Measurements from ENCODE around the gene STRAP. TPM values are rescaled to one million over a fixed set of nuclear protein-coding genes. Genes with fewer than 3 reads are reported as not detected.

Gene STRAP
- total and polyA plus RNA-seq, 2 of the 13 experiments (the other 11 are each of a cell fraction or from before 2014, with no cell fraction given) = 66.9 to 118 TPM

DNA sequence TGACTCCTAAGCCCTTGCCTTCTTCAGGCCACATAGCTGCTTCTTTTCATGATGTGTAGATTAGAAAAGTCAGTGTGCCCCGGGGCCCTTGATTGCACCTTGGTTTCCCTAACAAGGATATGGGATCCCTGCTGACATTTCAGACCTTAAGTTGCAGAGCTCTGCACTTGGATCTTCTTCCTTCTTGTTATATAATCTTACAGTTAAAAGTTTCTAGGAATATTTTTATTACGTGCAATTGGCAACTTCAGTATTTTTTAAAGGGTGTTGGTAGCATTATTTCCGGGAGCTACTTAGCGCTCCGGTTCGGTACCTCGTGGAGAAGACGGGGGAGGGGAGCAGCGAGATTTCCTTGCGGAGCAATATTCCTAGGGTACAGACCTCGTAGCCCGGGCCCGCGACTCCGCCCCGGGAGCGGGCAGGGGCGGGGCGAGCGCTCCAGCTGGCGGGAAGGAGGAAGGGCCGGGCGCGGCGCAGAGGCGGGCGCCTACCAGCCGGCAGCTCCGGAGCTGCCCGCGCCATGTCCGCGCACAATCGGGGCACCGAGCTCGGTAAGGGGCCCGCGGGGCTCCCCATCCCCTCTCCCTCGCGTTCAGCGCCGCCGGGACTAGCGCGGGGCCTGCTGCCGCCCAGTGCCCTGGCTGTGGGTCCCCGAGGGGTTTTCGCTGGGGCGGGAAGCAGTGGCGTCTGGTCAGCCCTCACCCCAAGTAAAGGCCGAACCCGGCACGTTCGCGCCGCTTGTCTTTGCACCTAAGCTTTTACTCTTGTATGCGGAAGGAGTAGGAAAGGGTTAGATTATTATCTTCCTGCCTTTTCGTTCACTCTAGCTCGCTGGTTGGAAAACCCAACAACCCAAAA lies 28.9 kb downstream of the STRAP start, which contains the start of gene DERA (continued):
- TF ChIP-seq, protein P1, sequence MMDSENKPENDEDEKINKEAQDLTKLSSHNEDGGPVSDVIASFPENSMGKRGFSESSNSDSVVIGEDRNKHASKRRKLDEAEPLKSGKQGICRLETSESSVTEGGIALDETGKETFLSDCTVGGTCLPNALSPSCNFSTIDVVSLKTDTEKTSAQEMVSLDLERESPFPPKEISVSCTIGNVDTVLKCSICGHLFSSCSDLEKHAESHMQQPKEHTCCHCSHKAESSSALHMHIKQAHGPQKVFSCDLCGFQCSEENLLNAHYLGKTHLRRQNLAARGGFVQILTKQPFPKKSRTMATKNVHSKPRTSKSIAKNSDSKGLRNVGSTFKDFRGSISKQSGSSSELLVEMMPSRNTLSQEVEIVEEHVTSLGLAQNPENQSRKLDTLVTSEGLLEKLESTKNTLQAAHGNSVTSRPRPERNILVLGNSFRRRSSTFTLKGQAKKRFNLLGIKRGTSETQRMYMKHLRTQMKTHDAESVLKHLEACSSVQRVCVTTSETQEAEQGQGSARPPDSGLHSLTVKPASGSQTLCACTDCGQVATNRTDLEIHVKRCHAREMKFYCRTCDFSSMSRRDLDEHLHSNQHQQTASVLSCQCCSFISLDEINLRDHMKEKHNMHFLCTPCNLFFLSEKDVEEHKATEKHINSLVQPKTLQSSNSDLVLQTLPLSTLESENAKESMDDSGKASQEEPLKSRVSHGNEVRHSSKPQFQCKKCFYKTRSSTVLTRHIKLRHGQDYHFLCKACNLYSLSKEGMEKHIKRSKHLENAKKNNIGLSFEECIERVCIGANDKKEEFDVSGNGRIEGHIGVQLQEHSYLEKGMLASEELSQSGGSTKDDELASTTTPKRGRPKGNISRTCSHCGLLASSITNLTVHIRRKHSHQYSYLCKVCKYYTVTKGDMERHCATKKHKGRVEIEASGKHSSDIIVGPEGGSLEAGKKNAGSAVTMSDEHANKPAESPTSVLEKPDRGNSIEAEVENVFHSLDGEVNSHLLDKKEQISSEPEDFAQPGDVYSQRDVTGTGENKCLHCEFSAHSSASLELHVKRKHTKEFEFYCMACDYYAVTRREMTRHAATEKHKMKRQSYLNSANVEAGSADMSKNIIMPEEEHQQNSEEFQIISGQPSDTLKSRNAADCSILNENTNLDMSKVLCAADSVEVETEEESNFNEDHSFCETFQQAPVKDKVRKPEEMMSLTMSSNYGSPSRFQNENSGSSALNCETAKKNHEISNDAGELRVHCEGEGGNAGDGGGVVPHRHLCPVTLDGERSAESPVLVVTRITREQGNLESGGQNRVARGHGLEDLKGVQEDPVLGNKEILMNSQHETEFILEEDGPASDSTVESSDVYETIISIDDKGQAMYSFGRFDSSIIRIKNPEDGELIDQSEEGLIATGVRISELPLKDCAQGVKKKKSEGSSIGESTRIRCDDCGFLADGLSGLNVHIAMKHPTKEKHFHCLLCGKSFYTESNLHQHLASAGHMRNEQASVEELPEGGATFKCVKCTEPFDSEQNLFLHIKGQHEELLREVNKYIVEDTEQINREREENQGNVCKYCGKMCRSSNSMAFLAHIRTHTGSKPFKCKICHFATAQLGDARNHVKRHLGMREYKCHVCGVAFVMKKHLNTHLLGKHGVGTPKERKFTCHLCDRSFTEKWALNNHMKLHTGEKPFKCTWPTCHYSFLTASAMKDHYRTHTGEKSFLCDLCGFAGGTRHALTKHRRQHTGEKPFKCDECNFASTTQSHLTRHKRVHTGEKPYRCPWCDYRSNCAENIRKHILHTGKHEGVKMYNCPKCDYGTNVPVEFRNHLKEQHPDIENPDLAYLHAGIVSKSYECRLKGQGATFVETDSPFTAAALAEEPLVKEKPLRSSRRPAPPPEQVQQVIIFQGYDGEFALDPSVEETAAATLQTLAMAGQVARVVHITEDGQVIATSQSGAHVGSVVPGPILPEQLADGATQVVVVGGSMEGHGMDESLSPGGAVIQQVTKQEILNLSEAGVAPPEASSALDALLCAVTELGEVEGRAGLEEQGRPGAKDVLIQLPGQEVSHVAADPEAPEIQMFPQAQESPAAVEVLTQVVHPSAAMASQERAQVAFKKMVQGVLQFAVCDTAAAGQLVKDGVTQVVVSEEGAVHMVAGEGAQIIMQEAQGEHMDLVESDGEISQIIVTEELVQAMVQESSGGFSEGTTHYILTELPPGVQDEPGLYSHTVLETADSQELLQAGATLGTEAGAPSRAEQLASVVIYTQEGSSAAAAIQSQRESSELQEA (CRISPR knock-in tag; IDR thresholded peaks at IDR 0.05; ENCODE audit: not compliant biosample characterization) = no peak
- TF ChIP-seq, protein P2, sequence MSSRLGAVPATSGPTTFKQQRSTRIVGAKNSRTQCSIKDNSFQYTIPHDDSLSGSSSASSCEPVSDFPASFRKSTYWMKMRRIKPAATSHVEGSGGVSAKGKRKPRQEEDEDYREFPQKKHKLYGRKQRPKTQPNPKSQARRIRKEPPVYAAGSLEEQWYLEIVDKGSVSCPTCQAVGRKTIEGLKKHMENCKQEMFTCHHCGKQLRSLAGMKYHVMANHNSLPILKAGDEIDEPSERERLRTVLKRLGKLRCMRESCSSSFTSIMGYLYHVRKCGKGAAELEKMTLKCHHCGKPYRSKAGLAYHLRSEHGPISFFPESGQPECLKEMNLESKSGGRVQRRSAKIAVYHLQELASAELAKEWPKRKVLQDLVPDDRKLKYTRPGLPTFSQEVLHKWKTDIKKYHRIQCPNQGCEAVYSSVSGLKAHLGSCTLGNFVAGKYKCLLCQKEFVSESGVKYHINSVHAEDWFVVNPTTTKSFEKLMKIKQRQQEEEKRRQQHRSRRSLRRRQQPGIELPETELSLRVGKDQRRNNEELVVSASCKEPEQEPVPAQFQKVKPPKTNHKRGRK (CRISPR knock-in tag; IDR thresholded peaks at IDR 0.05) = no peak
- TF ChIP-seq ZNF558 (CRISPR knock-in tag; IDR thresholded peaks at IDR 0.05; ENCODE audit: borderline replicate concordance) (no peak), NONO (IDR thresholded peaks at IDR 0.05) (no peak), NONO (CRISPR knock-in tag; conservative IDR thresholded peaks at IDR 0.05) (0 out of 2 replicates have a peak, but pooled peaks have one; percentile 18), ZNF235 (CRISPR knock-in tag; IDR thresholded peaks at IDR 0.05; ENCODE audit: borderline replicate concordance) (peak; percentile 50; the same call in 1 of the 2 replicates), CBX2 (IDR thresholded peaks at IDR 0.05; ENCODE audit: low read depth, low read length) (no peak), CBX2 (CRISPR knock-in tag; IDR thresholded peaks at IDR 0.05; ENCODE audit: low read depth) (no peak), EED (CRISPR knock-in tag; IDR thresholded peaks at IDR 0.05) (no peak), ZNF33B (CRISPR knock-in tag; IDR thresholded peaks at IDR 0.05) (no peak), RNF2 (conservative IDR thresholded peaks at IDR 0.05; ENCODE audit: low read depth) (no peak), ATF7 (IDR thresholded peaks at IDR 0.05) (no peak), ATF7 (CRISPR knock-in tag; IDR thresholded peaks at IDR 0.05) (no peak), HHEX (CRISPR knock-in tag; IDR thresholded peaks at IDR 0.05) (no peak)
- TF ChIP-seq, protein P3, sequence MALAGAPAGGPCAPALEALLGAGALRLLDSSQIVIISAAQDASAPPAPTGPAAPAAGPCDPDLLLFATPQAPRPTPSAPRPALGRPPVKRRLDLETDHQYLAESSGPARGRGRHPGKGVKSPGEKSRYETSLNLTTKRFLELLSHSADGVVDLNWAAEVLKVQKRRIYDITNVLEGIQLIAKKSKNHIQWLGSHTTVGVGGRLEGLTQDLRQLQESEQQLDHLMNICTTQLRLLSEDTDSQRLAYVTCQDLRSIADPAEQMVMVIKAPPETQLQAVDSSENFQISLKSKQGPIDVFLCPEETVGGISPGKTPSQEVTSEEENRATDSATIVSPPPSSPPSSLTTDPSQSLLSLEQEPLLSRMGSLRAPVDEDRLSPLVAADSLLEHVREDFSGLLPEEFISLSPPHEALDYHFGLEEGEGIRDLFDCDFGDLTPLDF (CRISPR knock-in tag; IDR thresholded peaks at IDR 0.05) = peak; percentile 80
- TF ChIP-seq, protein P4, sequence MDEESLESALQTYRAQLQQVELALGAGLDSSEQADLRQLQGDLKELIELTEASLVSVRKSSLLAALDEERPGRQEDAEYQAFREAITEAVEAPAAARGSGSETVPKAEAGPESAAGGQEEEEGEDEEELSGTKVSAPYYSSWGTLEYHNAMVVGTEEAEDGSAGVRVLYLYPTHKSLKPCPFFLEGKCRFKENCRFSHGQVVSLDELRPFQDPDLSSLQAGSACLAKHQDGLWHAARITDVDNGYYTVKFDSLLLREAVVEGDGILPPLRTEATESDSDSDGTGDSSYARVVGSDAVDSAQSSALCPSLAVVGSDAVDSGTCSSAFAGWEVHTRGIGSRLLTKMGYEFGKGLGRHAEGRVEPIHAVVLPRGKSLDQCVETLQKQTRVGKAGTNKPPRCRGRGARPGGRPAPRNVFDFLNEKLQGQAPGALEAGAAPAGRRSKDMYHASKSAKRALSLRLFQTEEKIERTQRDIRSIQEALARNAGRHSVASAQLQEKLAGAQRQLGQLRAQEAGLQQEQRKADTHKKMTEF (CRISPR knock-in tag; IDR thresholded peaks at IDR 0.05) = peak; percentile 84
- TF ChIP-seq, protein P5, sequence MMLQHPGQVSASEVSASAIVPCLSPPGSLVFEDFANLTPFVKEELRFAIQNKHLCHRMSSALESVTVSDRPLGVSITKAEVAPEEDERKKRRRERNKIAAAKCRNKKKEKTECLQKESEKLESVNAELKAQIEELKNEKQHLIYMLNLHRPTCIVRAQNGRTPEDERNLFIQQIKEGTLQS (CRISPR knock-in tag; IDR thresholded peaks at IDR 0.05) = no peak

All from HepG2 (cell line).